ENCODE results near the gene FBXL15. TPM values are rescaled to one million over a fixed set of nuclear protein-coding genes. Genes with fewer than 3 reads are reported as not detected.

The FBXL15 gene
- total and polyA plus RNA-seq, 7 donors, result 7.9 to 14.8 (median 10.8) TPM

DNA sequence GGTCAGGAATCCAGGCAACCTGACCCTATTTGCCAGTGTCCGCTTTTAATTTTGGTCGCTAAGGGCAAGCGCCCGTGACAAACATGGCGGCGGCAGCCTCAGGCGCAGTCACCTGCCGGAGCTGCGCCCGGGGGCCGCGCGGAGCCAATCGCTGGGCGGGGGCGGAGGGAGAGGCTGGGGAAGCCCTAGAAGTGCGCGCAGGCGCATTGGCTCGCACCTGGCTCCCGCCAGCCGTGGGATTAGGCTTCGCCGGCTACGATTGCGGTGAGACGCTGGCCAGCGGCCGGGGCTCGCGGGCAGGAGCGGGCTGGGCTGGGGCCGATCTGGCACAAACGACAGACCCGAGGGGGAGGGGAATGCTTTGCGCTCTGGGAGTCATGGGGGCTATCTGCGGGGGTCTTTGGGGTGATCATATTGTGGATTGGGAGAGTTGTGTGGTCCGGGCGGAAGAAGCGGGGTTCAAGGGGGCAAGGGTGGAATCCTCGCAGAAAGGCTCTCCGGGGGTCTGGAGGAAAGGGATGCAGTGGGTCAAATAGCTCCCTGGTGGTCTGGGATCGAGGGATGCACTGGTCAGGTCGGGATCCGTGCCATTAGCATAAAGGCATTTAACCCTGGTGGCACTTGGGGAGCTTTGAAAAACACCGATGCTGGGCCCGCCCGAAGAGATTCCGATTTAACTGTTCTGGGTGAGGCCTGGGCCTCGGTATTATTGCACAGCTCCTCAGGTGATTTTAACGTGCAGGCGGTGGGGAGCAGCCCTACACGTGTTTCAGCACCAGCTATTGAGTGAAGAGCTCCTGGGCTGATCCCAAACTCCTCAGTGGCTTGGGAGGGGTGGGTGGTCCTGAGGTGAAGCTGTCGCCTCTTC lies 40.8 kb downstream of the FBXL15 start:
- peak; percentile 91 to 97 for DNase-seq
- ATAC-seq, result peak; percentile 98 to 99 (median 98)
- TF ChIP-seq, protein P1, sequence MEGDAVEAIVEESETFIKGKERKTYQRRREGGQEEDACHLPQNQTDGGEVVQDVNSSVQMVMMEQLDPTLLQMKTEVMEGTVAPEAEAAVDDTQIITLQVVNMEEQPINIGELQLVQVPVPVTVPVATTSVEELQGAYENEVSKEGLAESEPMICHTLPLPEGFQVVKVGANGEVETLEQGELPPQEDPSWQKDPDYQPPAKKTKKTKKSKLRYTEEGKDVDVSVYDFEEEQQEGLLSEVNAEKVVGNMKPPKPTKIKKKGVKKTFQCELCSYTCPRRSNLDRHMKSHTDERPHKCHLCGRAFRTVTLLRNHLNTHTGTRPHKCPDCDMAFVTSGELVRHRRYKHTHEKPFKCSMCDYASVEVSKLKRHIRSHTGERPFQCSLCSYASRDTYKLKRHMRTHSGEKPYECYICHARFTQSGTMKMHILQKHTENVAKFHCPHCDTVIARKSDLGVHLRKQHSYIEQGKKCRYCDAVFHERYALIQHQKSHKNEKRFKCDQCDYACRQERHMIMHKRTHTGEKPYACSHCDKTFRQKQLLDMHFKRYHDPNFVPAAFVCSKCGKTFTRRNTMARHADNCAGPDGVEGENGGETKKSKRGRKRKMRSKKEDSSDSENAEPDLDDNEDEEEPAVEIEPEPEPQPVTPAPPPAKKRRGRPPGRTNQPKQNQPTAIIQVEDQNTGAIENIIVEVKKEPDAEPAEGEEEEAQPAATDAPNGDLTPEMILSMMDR (IDR thresholded peaks at IDR 0.05), result no peak
- Histone ChIP-seq H3K4me3 (peak overlapping the region; percentile 67), H3K36me3 (ENCODE audit: insufficient read depth in 1 of 2, low read depth in 1 of 2) (no peaks in the 10 kb centered on the region), H3K27me3 (ENCODE audit: insufficient read depth in 3 of 3, low read length in 2 of 3) (no peaks in the 10 kb centered on the region), H3K27ac (peak overlapping the region; percentile 1), H3K4me1 (peaks cover 16% of the 10 kb centered on the region), H3K9me3 (no peaks in the 10 kb centered on the region)
- intact Hi-C loops (cut with DNase I), result no loop called here
- WGBS, 3 donors, result 6 to 7% (median 6%) methylated on average over 41 to 54 of the region's 54 CpGs

DNA sequence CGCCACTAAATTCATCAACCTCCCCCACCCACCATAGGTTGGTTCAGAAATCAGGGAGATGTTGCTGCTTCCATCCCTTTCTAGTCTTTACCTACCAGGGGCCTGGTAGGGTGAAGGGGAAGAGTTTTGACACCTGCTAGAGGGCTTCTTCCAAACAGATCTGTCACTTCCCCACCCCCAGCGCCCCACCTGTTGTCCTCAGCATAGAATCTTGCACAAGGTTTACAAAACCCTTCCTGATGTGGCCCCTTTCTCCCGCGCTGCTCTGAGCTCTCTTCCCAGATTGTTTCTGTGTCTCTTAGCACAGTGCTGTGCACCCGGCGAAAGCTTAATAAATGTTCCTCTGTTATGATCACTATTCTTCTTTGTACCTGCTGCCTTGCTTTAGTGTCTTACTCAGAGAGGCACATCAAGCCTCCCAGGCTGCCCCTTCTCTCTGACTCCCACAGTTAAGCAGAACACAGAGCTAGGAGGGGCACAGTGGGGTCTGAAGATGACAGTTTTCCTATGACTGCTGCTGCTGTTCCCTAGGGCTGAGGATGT lies 41.9 kb downstream of the FBXL15 start:
- intact Hi-C loops (cut with DNase I), result no loop called here
- H3K4me3 ChIP-seq, result no peak overlapping the region
- 63 to 73% (median 69%) methylated on average over 6 of the region's 6 CpGs for WGBS, 3 donors
- TF ChIP-seq, protein P1 (IDR thresholded peaks at IDR 0.05), result no peak
- peaks cover 16% of the 10 kb centered on the region for H3K4me1 ChIP-seq
- no peaks in the 10 kb centered on the region for H3K36me3 ChIP-seq (ENCODE audit: insufficient read depth in 1 of 2, low read depth in 1 of 2)
- DNase-seq, result no peak
- peak in 1 of 4 donors; percentile 9 for ATAC-seq
- H3K27ac ChIP-seq, result no peak overlapping the region
- H3K9me3 ChIP-seq, result no peaks in the 10 kb centered on the region
- H3K27me3 ChIP-seq (ENCODE audit: insufficient read depth in 3 of 3, low read length in 2 of 3), result no peaks in the 10 kb centered on the region

DNA sequence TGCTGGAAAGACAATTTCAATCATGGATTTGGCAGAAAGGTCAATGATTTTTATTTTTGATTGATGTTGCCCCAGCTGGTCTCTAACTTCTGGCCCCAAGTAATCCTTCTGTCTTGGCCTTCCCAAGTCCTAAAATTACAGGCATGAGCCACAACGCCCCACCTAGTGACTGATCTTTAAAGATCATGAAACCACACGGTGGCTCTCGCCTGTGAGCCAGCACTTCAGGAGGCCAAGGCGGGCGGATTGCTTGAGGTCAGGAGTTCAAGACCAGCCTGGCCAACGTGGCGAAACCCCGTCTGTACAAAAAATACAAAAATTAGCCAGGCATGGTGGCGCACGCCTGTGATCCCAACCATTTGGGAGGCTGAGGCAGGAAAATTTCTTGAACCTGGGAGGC lies 43.3 kb downstream of the FBXL15 start:
- Histone ChIP-seq H3K4me3 (no peak overlapping the region), H3K27ac (no peak overlapping the region), H3K4me1 (peaks cover 16% of the 10 kb centered on the region), H3K9me3 (no peaks in the 10 kb centered on the region), H3K36me3 (ENCODE audit: insufficient read depth in 1 of 2, low read depth in 1 of 2) (no peaks in the 10 kb centered on the region), H3K27me3 (ENCODE audit: insufficient read depth in 3 of 3, low read length in 2 of 3) (no peaks in the 10 kb centered on the region)
- ATAC-seq (no peak), DNase-seq (no peak)
- TF ChIP-seq, protein P1 (IDR thresholded peaks at IDR 0.05), result no peak
- WGBS, 3 donors, result 79 to 84% (median 83%) methylated on average over 10 of the region's 10 CpGs
- intact Hi-C loops (cut with DNase I), result no loop called here

DNA sequence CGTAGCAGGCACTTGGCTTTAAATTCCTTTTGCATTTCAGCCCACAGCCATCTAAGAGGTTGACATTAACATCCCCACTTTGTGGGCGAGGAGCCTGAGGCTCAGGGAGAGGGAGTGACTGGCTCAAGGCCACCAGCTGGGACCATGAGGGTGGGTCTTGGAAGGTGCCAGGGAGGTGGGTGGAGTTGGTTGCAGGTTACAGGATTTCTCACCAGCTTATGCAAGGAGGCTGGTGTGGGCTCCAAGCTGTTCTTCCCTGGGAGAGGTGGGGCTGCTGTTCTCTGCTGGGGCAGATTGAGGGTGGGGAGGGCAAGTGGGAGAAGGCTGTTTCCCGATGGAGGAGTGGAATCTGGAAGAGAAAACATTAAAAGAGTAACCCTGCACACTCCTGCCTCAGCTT lies 44.8 kb downstream of the FBXL15 start:
- peaks cover 16% of the 10 kb centered on the region for H3K4me1 ChIP-seq
- DNase-seq, result peak in 1 of 2 donors; percentile 20
- TF ChIP-seq, protein P1 (IDR thresholded peaks at IDR 0.05), result no peak
- intact Hi-C loops (cut with DNase I), result no loop called here
- H3K4me3 ChIP-seq, result no peak overlapping the region
- no peaks in the 10 kb centered on the region for H3K9me3 ChIP-seq
- no peak for ATAC-seq
- 60 to 67% (median 66%) methylated on average over 3 of the region's 3 CpGs for WGBS, 3 donors
- no peak overlapping the region for H3K27ac ChIP-seq
- H3K36me3 ChIP-seq (ENCODE audit: insufficient read depth in 1 of 2, low read depth in 1 of 2), result no peaks in the 10 kb centered on the region
- H3K27me3 ChIP-seq (ENCODE audit: insufficient read depth in 3 of 3, low read length in 2 of 3), result no peaks in the 10 kb centered on the region
